HL-60/S4 (cell line): ENCODE data around the gene PTPN21.
"Not testable (repeated sequence)": the region's sequence is repeated elsewhere in the genome, so short reads cannot be mapped to it uniquely, and the experiment has no call there.

ENCODE experiments used
- in situ Hi-C: fragments of 300-500 bp; cut with MboI; formaldehyde crosslinking; loops from 2 replicates; pipeline ENCODE4 v1.14.3; 2022; ENCODE audit warnings: low sequenced_read_pairs

The PTPN21 gene

GRCh38 chr14:88552876-88553275 lies 1.9 kb downstream of the PTPN21 start:
- in situ Hi-C loops: no loop called here

GRCh38 chr14:88551980-88552431 lies 2.8 kb downstream of the PTPN21 start:
- in situ Hi-C loops: no loop called here

- in situ Hi-C loops: no loop called here
Observed at GRCh38 chr14:88551094-88551870, 3.5 kb downstream of the PTPN21 start.

- in situ Hi-C loops: no loop called here
Observed at GRCh38 chr14:88550078-88550477, 4.7 kb downstream of the PTPN21 start.

GRCh38 chr14:88547386-88547780 lies 7.4 kb downstream of the PTPN21 start:
- in situ Hi-C loops: no loop called here

- in situ Hi-C loops: no loop called here
Observed at GRCh38 chr14:88546621-88547385, 8.0 kb downstream of the PTPN21 start.

GRCh38 chr14:88545256-88545655 lies 9.6 kb downstream of the PTPN21 start:
- in situ Hi-C loops: no loop called here

- in situ Hi-C loops: no loop called here
Observed at GRCh38 chr14:88542857-88543795, 11.7 kb downstream of the PTPN21 start.

GRCh38 chr14:88541324-88541723 lies 13.5 kb downstream of the PTPN21 start:
- in situ Hi-C loops: no loop called here

GRCh38 chr14:88535813-88536212 lies 19.0 kb downstream of the PTPN21 start:
- in situ Hi-C loops: no loop called here

- in situ Hi-C loops: no loop called here
Observed at GRCh38 chr14:88535149-88535548, 19.7 kb downstream of the PTPN21 start.

- in situ Hi-C loops: no loop called here
Observed at GRCh38 chr14:88533064-88533602, 21.7 kb downstream of the PTPN21 start.

GRCh38 chr14:88529889-88530288 lies 24.9 kb downstream of the PTPN21 start:
- in situ Hi-C loops: not testable (repeated sequence)

GRCh38 chr14:88522393-88522792 lies 32.4 kb downstream of the PTPN21 start:
- in situ Hi-C loops: no loop called here

- in situ Hi-C loops: no loop called here
Observed at GRCh38 chr14:88521818-88522217, 33.0 kb downstream of the PTPN21 start.

GRCh38 chr14:88519907-88520306 lies 34.9 kb downstream of the PTPN21 start:
- in situ Hi-C loops: no loop called here

GRCh38 chr14:88518592-88519512 lies 36.0 kb downstream of the PTPN21 start:
- in situ Hi-C loops: no loop called here

- in situ Hi-C loops: no loop called here
Observed at GRCh38 chr14:88516861-88517357, 37.9 kb downstream of the PTPN21 start.

GRCh38 chr14:88515499-88516221 lies 39.1 kb downstream of the PTPN21 start:
- in situ Hi-C loops: no loop called here
